ENCODE measurements around the gene DDA1.
A peak's percentile ranks its signal among the peaks of the same experiment; 100 is the strongest.

Gene DDA1

GRCh38 chr19:17314007-17314593 is 4.7 kb downstream of the DDA1 start:
- H3K27ac Mint-ChIP-seq, result no peak overlapping the region
- H3K4me3 Mint-ChIP-seq, result no peak overlapping the region
- peaks cover 85% of the 10 kb centered on the region for H3K36me3 Mint-ChIP-seq
- peaks cover 41% of the 10 kb centered on the region for H3K4me1 Mint-ChIP-seq
- DNase-seq (ENCODE audit: low spot score in 2 of 2) (no peak), ATAC-seq (no peak)
- no peaks in the 10 kb centered on the region for H3K9me3 Mint-ChIP-seq

- Mint-ChIP-seq H3K4me1 (peaks cover 17% of the 10 kb centered on the region), H3K9me3 (no peaks in the 10 kb centered on the region), H3K36me3 (peaks cover 85% of the 10 kb centered on the region), H3K4me3 (no peak overlapping the region), H3K27ac (no peak overlapping the region)
- no peak for DNase-seq (ENCODE audit: low spot score in 2 of 2)
- ATAC-seq, result no peak
Measured at GRCh38 chr19:17318966-17319365, 9.6 kb downstream of the DDA1 start.

DNA sequence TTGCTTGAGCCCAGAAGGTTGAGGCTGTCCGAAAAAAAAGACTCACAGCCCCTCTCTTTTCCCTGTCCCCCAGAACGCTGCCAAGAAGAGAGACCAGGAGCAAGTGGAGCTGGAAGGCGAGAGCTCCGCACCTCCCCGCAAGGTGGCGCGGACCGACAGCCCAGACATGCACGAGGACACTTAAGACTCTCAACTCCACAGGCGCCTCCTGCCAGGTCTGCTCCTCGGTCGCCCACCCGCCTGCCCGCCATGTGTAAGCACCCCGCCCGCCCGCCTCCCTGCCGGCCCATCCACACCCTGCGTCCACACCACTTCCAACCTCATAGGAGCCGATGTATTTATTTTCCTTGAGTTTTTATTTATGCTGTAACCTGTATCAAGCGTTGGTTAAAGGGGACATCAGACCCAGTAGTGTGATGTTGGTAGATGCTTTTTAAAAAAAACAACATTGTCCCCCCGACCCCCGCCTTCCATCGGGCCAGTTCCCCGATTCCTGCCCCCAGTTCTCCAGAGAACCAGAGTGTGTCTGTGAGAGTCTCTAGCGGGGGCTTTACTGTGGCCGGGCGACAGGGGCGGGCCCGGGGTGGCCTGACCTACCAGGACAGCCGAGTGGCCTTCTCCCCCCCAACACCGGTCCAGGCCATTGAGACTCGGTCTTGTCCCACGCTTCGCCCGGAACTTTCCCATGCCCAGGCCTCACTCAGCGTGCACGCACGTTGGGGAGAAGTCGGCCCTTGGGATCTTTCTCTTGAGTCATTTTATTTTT is 10.3 kb downstream of the DDA1 start:
- DNase-seq (ENCODE audit: low spot score in 2 of 2), result no peak
- no peak overlapping the region for H3K27ac Mint-ChIP-seq
- H3K4me3 Mint-ChIP-seq, result no peak overlapping the region
- no peak for ATAC-seq
- H3K9me3 Mint-ChIP-seq, result no peaks in the 10 kb centered on the region
- H3K36me3 Mint-ChIP-seq, result peaks cover 78% of the 10 kb centered on the region
- peaks cover 17% of the 10 kb centered on the region for H3K4me1 Mint-ChIP-seq

- DNase-seq (ENCODE audit: low spot score in 2 of 2) (no peak), ATAC-seq (no peak)
- Mint-ChIP-seq H3K36me3 (peaks cover 75% of the 10 kb centered on the region), H3K4me3 (no peak overlapping the region), H3K27ac (no peak overlapping the region), H3K9me3 (no peaks in the 10 kb centered on the region), H3K4me1 (peaks cover 17% of the 10 kb centered on the region)
Measured at GRCh38 chr19:17320435-17320834, 11.1 kb downstream of the DDA1 start.

- no peak for DNase-seq (ENCODE audit: low spot score in 2 of 2)
- H3K9me3 Mint-ChIP-seq, result no peaks in the 10 kb centered on the region
- H3K36me3 Mint-ChIP-seq, result peaks cover 60% of the 10 kb centered on the region
- H3K27ac Mint-ChIP-seq, result peak overlapping the region; percentile 26
- peaks cover 11% of the 10 kb centered on the region for H3K4me1 Mint-ChIP-seq
- no peak overlapping the region for H3K4me3 Mint-ChIP-seq
- peak; percentile 9 for ATAC-seq
Measured at GRCh38 chr19:17321655-17322489, 12.5 kb downstream of the DDA1 start.

- H3K27ac Mint-ChIP-seq, result peak overlapping the region; percentile 26
- no peak overlapping the region for H3K4me3 Mint-ChIP-seq
- DNase-seq (ENCODE audit: low spot score in 2 of 2), result no peak
- no peak for ATAC-seq
- peaks cover 51% of the 10 kb centered on the region for H3K36me3 Mint-ChIP-seq
- H3K9me3 Mint-ChIP-seq, result no peaks in the 10 kb centered on the region
- H3K4me1 Mint-ChIP-seq, result peaks cover 8% of the 10 kb centered on the region
Measured at GRCh38 chr19:17322854-17323253, 13.5 kb downstream of the DDA1 start.

- Mint-ChIP-seq H3K4me1 (peaks cover 5% of the 10 kb centered on the region), H3K4me3 (no peak overlapping the region), H3K27ac (peak overlapping the region; percentile 26), H3K36me3 (peaks cover 45% of the 10 kb centered on the region), H3K9me3 (no peaks in the 10 kb centered on the region)
- DNase-seq (ENCODE audit: low spot score in 2 of 2), result no peak
- no peak for ATAC-seq
Measured at GRCh38 chr19:17323300-17323963, 14.1 kb downstream of the DDA1 start.

- Mint-ChIP-seq H3K27ac (no peak overlapping the region), H3K36me3 (peaks cover 40% of the 10 kb centered on the region), H3K4me1 (peaks cover 5% of the 10 kb centered on the region), H3K4me3 (no peak overlapping the region), H3K9me3 (no peaks in the 10 kb centered on the region)
- ATAC-seq, result no peak
- no peak for DNase-seq (ENCODE audit: low spot score in 2 of 2)
Measured at GRCh38 chr19:17323964-17324332, 14.6 kb downstream of the DDA1 start.

- ATAC-seq, result no peak
- DNase-seq (ENCODE audit: low spot score in 2 of 2), result no peak
- Mint-ChIP-seq H3K4me1 (peaks cover 5% of the 10 kb centered on the region), H3K9me3 (no peaks in the 10 kb centered on the region), H3K4me3 (no peak overlapping the region), H3K36me3 (peaks cover 34% of the 10 kb centered on the region), H3K27ac (no peak overlapping the region)
Measured at GRCh38 chr19:17324357-17325114, 15.2 kb downstream of the DDA1 start.

- no peak for ATAC-seq
- no peak for DNase-seq (ENCODE audit: low spot score in 2 of 2)
- no peak overlapping the region for H3K4me3 Mint-ChIP-seq
- H3K27ac Mint-ChIP-seq, result no peak overlapping the region
- H3K36me3 Mint-ChIP-seq, result peaks cover 28% of the 10 kb centered on the region
- no peaks in the 10 kb centered on the region for H3K9me3 Mint-ChIP-seq
- peaks cover 10% of the 10 kb centered on the region for H3K4me1 Mint-ChIP-seq
Measured at GRCh38 chr19:17325133-17325532, 15.8 kb downstream of the DDA1 start.

GRCh38 chr19:17325881-17326594 is 16.7 kb downstream of the DDA1 start:
- H3K4me1 Mint-ChIP-seq, result peaks cover 10% of the 10 kb centered on the region
- no peaks in the 10 kb centered on the region for H3K9me3 Mint-ChIP-seq
- H3K36me3 Mint-ChIP-seq, result peaks cover 19% of the 10 kb centered on the region
- ATAC-seq, result no peak
- no peak overlapping the region for H3K27ac Mint-ChIP-seq
- no peak overlapping the region for H3K4me3 Mint-ChIP-seq
- DNase-seq (ENCODE audit: low spot score in 2 of 2), result no peak

DNA sequence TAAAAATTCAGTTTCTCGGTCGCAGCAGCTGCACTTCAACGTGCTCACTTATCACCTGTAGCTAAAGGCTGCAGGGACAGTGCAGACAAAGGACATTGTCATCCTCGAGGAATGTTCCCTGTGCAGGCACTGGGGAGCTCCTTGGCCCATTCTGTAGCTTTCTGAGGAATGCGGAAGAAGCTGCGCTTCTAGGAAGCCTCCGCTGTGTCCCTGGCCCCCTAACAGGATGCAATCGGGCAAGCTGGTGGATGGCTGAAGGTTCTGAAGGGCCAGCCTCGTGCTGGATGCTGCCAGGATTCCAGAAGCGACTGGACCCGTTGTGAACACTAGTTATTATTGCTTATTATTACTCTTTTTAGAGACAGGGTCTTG is 17.2 kb downstream of the DDA1 start:
- H3K36me3 Mint-ChIP-seq, result peaks cover 13% of the 10 kb centered on the region
- peaks cover 10% of the 10 kb centered on the region for H3K4me1 Mint-ChIP-seq
- no peak overlapping the region for H3K27ac Mint-ChIP-seq
- no peaks in the 10 kb centered on the region for H3K9me3 Mint-ChIP-seq
- no peak for ATAC-seq
- no peak overlapping the region for H3K4me3 Mint-ChIP-seq
- no peak for DNase-seq (ENCODE audit: low spot score in 2 of 2)

GRCh38 chr19:17327068-17327653 is 17.8 kb downstream of the DDA1 start:
- no peak overlapping the region for H3K4me3 Mint-ChIP-seq
- ATAC-seq, result no peak

More at GRCh38 chr19:17327068-17327653, 17.8 kb downstream of the DDA1 start:
- Mint-ChIP-seq H3K9me3 (no peaks in the 10 kb centered on the region), H3K27ac (no peak overlapping the region), H3K36me3 (peaks cover 11% of the 10 kb centered on the region), H3K4me1 (peaks cover 10% of the 10 kb centered on the region)
- no peak for DNase-seq (ENCODE audit: low spot score in 2 of 2)
